CD4-positive, alpha-beta T cell treated with Interferon gamma for 1 hour (primary cell): Measurements from ENCODE around the gene GOLGA1.
"Not testable (repeated sequence)": the region's sequence is repeated elsewhere in the genome, so short reads cannot be mapped to it uniquely, and the experiment has no call there.

Source experiments
- DNase-seq: peaks from one replicate; pipeline ENCODE4 v3.0.0-alpha.2; 2020

GOLGA1 gene

GRCh38 chr9:124940521-124940893 lies 376 bp downstream of the GOLGA1 start:
- peak; percentile 15 for DNase-seq

GRCh38 chr9:124939944-124940343 lies 939 bp downstream of the GOLGA1 start:
- DNase-seq: no peak

- DNase-seq: no peak
These were observed 6.6 kb downstream of the GOLGA1 start for GRCh38 chr9:124934290-124934689.

- no peak for DNase-seq
These were observed 8.6 kb downstream of the GOLGA1 start for GRCh38 chr9:124932333-124932732.

GRCh38 chr9:124929464-124929863 lies 11.4 kb downstream of the GOLGA1 start:
- no peak for DNase-seq

DNA sequence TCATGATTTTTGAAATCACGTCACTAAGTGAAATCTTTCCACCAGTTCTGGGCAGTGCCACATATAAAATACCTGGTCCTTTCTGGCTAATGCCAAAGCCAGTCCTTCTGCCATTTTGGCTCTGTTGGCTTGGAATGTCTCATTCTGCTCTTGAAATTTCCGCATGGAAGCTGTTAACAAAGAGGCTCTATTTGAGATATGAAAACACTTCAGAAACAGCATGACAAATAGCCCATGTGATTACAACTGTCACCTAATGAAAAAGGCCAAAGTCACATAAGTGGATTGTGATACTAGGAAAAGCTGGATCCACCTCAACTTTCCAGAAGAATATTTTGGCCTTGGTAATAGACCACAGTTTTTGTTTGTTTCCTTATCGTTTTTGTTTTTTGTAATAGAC lies 12.8 kb downstream of the GOLGA1 start:
- DNase-seq: no peak

DNA sequence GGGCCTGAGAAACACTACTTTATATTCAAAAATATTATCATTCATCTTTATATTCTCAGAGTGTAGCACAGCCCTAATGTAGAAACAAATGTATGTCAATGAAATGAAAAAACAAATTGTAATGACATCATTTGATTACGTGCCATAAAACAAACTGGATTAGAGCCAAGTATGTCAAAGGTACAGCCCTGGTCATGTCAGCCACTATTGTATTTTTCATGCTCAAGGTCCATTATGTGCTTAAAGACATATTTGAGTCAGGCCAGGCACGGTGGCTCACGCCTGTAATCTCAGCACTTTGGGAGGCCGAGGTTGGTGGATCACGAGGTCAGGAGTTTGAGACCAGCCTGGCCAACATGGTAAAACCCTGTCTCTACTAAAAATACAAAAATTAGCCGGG lies 20.5 kb downstream of the GOLGA1 start:
- not testable (repeated sequence) for DNase-seq

- DNase-seq: no peak
These were observed 26.0 kb downstream of the GOLGA1 start for GRCh38 chr9:124914753-124915405.

DNA sequence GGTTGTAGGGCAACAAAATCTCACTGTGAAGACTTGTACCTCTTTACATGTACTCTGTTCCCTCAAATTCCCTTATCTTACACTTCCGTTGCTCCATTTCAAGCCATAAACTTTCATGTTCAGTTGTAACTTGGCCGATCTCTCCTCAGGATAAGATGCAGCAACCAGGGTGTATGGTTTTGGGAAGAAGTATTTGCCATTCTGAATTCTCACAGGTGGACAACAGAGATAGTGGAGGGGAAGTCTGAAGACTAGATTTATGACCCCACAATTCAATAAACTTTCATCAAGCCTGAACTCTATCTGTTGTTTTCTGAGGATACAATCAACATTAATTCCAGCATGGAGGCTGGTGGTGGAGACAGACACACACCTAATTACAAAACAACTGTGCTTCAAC lies 27.5 kb downstream of the GOLGA1 start:
- no peak for DNase-seq

DNA sequence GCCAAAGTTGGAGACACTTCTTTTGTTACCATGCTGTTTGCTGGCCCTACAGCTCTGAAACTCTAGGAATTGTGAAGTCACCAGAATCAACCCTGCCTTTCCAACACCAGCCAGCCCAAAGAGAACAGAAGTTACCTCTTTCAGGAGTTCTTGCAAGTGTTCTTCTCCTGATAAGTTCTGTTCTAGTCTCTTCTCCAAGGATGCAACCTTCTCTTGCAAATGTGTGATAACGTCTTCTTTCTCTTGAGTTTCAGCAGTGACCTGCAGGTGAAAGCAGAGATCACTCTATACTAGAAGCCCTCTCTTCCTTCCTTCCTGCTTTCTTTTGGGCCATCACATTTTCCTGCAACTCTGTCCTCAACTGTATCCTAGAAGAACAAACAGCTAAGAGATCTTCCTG lies 29.1 kb downstream of the GOLGA1 start:
- DNase-seq: no peak

DNA sequence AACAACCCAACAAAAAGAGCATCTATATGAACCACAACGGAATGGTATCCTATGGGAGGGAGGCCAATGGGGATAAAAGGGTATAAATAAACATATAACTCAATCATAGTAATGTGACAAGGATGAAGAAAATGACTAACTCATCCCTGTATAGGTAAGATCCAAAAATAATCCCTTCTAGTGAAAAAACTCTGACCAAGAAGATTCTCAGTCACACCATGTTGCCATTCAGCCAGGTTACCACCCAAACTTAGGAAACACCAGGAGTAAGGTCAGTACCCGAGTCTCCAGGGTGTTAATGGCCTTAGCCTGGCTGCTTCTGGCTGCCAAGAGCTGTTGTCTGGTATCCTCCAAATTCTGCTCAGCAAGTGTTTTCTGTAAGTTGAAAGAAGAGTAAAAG lies 32.8 kb downstream of the GOLGA1 start:
- no peak for DNase-seq

GRCh38 chr9:124906966-124907365 lies 33.9 kb downstream of the GOLGA1 start:
- DNase-seq: no peak

DNA sequence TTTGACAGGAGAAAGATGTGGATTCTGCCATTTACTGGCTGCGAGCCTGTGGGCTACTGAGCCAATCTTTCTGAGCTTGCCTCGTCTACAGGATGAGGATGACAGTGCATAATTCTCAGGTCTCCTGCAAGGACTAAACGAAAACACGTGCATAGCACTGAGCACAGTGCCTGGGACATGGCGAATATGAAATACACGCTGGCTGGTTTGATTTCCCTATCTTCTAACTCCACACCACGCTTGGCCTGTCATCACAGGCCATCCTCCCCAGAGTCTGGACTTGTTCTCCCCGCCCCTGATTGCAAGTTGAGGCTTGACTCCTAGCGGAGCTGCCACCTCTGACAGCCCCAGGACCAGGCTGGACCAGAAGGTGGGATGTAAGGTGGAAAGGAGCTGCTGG lies 41.0 kb downstream of the GOLGA1 start:
- no peak for DNase-seq

- DNase-seq: no peak
These were observed 43.1 kb downstream of the GOLGA1 start for GRCh38 chr9:124897570-124898460.

DNA sequence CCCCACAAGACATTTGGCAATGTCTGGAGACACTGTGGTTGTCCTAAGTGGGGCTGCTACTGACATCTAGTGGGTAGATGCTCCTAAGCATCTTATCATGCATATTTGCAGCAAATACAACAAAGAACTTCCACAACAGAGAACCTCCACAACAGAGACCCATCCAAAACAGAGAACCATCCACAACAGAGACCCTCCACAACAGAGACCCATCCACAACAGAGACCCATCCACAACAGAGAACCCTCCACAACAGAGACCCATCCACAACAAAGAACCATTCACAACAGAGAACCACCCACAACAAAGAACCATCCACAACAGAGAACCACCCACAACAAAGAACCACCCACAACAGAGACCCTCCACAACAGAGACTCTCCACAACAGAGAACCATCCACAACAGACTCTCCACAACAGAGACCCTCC lies 46.1 kb downstream of the GOLGA1 start:
- DNase-seq: peak; percentile 39

DNA sequence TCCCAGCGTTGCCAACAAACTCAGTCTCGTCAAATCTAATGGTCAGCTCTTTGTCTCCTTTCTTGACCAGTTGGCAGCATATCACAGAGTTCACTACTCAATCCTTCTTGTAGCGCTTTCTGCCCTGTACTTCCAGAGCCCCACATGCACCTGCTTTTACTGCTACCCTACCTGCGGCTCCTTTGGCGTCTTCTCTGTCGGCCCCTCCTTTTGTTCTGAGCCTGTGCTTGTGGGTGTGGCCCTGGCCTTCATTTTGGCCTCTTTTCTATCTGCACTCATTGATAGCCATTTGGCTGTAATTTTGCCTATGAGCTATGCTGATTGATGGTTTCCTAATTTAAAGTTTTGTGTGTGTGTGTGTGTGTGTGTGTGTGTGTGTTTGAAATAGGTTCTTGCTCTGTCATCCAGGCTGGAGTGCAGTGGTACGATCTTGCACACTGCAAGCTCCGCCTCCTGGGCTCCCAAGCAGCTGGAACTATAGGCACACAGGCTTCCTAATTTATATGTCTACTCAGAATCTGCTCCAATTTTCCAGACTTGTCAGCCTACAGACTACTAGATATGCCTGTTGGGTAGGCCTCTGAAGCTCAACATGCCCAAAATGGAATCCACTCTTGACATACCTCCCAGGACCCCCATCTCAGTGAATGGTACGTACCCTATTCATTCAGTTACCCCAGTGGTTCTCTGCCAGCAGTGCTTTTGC lies 46.7 kb downstream of the GOLGA1 start:
- DNase-seq: no peak

DNA sequence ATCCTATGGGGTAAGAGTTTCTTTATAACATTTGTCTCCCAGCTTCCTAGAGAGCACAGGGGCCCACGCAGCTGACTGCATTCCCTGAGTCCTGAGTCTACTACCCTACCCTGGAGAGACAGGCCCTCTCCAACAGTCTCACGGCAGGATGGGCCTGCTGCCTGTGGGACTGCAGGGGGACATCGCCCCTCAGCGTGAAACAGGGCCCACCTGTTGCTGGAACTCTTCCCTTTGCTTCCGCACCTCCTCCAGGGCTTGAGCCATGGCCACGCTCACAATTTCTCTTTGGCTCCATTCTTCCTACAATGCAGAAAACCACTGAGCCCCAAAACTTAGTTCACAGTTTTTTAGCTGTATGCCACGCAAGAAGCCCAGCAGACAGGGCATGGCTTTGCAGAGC lies 50.7 kb downstream of the GOLGA1 start:
- no peak for DNase-seq

DNA sequence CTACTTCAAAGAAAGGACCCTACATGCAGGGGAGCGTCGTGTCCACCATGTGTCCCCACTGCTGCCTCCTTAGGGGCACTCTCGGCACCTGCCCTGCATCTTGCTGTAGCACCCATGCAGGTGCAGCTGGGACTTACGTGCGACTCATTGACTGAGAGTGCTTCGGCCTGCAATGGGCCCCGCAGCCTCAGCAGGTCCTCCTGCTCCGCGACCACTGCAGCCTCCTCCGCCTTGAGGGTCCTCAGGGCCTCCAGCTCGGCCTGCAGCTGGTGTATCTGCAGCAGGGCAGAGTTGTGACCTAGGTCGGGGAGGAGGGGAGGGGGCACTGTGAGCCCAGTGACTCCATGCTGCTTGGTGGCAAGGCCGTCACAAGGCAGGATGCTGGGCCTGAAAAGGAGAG lies 51.9 kb downstream of the GOLGA1 start:
- no peak for DNase-seq

- DNase-seq: no peak
These were observed 53.1 kb downstream of the GOLGA1 start for GRCh38 chr9:124887832-124888231.

- DNase-seq: no peak
These were observed 53.9 kb downstream of the GOLGA1 start for GRCh38 chr9:124886866-124887492.

DNA sequence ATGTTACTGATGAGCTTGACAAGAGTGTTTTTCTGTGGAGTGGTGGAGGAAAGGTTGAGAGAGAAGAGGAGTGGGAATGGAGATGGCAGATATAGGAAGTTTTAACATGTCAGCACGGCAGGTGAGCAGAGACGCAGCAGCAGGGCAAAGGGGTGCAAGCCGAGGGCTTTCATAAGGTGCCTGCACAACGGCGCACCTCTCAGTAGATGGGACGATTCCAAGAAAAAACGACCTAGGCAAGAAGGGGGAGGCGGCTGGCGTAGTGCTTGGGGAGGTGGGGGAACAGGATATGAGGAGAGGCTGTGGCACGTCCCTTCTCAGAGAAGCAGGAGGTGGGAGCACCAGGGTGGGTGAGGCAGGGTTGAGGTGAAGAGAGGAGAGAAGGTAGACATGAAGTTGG lies 54.4 kb downstream of the GOLGA1 start:
- no peak for DNase-seq

DNA sequence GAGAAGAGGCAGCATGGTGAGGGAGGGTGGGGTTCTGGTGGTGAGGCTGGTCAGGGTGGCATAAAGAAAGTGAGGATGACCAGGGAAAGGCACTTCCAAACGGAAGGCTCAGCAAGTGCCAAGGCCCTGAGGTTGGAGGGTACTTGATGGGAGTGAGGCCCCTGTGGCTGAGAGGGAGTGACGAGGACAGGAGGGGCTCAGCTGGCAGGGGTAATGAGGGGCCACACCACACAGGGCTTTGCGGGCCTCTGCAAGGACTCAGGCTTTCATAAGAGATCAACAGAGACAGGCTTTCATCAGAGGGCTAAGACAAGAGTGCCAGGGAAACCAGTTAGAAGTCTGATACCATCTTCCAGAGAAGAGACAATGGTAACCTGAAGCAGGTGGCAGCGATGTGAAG lies 55.3 kb downstream of the GOLGA1 start:
- DNase-seq: no peak

- no peak for DNase-seq
These were observed 56.5 kb downstream of the GOLGA1 start for GRCh38 chr9:124884376-124884775.
